Right lobe of liver (tissue), 6 donors: Measurements from ENCODE around the gene BCL2. TPM values are rescaled to one million over a fixed set of nuclear protein-coding genes. Genes with fewer than 3 reads are reported as not detected.

Experiments
- ATAC-seq, 4 donors: fragments of 200-7000 bp; cut with Tn5 transposase; one replicate each; pipeline ENCODE4 v1.9.1; 2020; ENCODE audit warnings: mild to moderate bottlenecking in 4 of 4, moderate library complexity in 4 of 4
- DNase-seq, 3 donors: peaks; one replicate each; pipeline ENCODE4 v3.0.0-alpha.2; 2020
- H3K27ac ChIP-seq, 3 donors: fragments of 200-600 bp; one replicate each; pipeline ENCODE4 v1.8.0; 2022
- H3K27me3 ChIP-seq, 2 donors: fragments of 200-600 bp; one replicate each; pipeline ENCODE4 v1.8.0; 2022
- H3K36me3 ChIP-seq, 4 donors: fragments of 200-600 bp; sonication (generic) in 1 of 4; one replicate each; pipeline versions ENCODE4 v1.5.1 to v1.8.0; 2017 to 2022; ENCODE audit warnings: control low read depth in 1 of 4
- H3K4me1 ChIP-seq, 4 donors: fragments of 200-600 bp; sonication (generic) in 1 of 4; one replicate each; pipeline versions ENCODE4 v1.5.1 to v1.8.0; 2017 to 2022; ENCODE audit warnings: control low read depth in 1 of 4
- H3K4me3 ChIP-seq, 3 donors: fragments of 200-600 bp; one replicate each; pipeline ENCODE4 v1.8.0; 2022
- H3K9me3 ChIP-seq, 4 donors: fragments of 200-600 bp; sonication (generic) in 1 of 4; one replicate each; pipeline versions ENCODE4 v1.5.1 to v1.8.0; 2017 to 2022; ENCODE audit warnings: control low read depth in 1 of 4
- CTCF ChIP-seq, 4 donors: fragments of 200-600 bp in 3 of 4; fragments of 450-650 bp in 1 of 4; IDR thresholded peaks; one replicate each; pipeline versions ENCODE4 v1.5.1 to v1.8.0; 2016 to 2022; ENCODE audit warnings: antibody characterized with exemption in 4 of 4, mild to moderate bottlenecking in 2 of 4
- POLR2A ChIP-seq: fragments of 450-650 bp; IDR thresholded peaks from one replicate; pipeline ENCODE4 v1.6.1; 2017; ENCODE audit warnings: antibody characterized with exemption, mild to moderate bottlenecking
- WGBS: methylation state at CpG from one replicate; pipeline ENCODE4 v1.1.6; 2018; ENCODE audit warnings: low coverage, low lambda C conversion rate; ENCODE audit not compliant: insufficient coverage; ENCODE audit errors: missing lambda C conversion rate; 5-methylcytosine and 5-hydroxymethylcytosine counted together
- intact Hi-C, 2 donors: fragments of 100-400 bp; cut with DNase I; formaldehyde crosslinking; loops; one replicate each; pipeline versions ENCODE4 v1.11.2 to v1.14.1; 2022
- total RNA-seq, 6 experiments: library from RNA; depleted of rRNA in 2 of 6; stranded (reverse); fragments of >200 nt in 2 of 6; fragmentation: NEBNext Ultra II Directional in 3 of 6; extraction: Animal tissue kit (Norgen Biotek cat#: 25700) in 3 of 6; gene quantifications; one replicate each; pipeline versions ENCODE4 v1.1.0 to v1.2.4, GENCODE V29; 2016 to 2023
- donor health status: DM: no; HTN: yes; CAD: no.
- donor health status: DM: no; HTN: no; CAD: no.
- donor health status: DM: no; HTN: no; CAD: no.
- donor health status: DM: no; HTN: yes; CAD: no.
- donor health status: DM: no; HTN: yes; CAD: no.

The BCL2 gene
- total RNA-seq, 6 experiments from 2014 or later = 0.73 to 4.7 (median 2.7) TPM

- Histone ChIP-seq H3K27me3 (no peaks in the 10 kb centered on the region), H3K36me3 (peaks cover 0 to 63% (median 26%) of the 10 kb centered on the region in 4 donors), H3K9me3 (no peaks in the 10 kb centered on the region), H3K4me3 (no peak overlapping the region), H3K27ac (no peak overlapping the region), H3K4me1 (peaks cover 0 to 16% (median 7%) of the 10 kb centered on the region in 4 donors)
- intact Hi-C loops = loop anchor here (10.0 kb wide), 2 partner anchors 95 to 215 kb away; no protein-coding TSS in a partner anchor
- ATAC-seq (no peak), DNase-seq (no peak)
- TF ChIP-seq POLR2A = no peak
- TF ChIP-seq CTCF (IDR thresholded peaks at IDR 0.05) = peak; percentile 28 to 54 (median 48)
- WGBS = 33% methylated on average over 4 of the region's 4 CpGs
Observed at GRCh38 chr18:63339920-63340484, 20.4 kb upstream of the BCL2 start.

GRCh38 chr18:63336366-63337099 lies 17.0 kb upstream of the BCL2 start:
- TF ChIP-seq POLR2A (no peak), CTCF (IDR thresholded peaks at IDR 0.05) (no peak)
- WGBS = 44% methylated on average over 8 of the region's 8 CpGs
- ATAC-seq (peak in 1 of 4 donors; percentile 81), DNase-seq (no peak)
- intact Hi-C loops = loop anchor here in 1 of 2 donors (10.0 kb wide), 1 partner anchor 212 kb away; no protein-coding TSS in a partner anchor
- no peaks in the 10 kb centered on the region for H3K27me3 ChIP-seq
- no peaks in the 10 kb centered on the region for H3K9me3 ChIP-seq
- H3K4me3 ChIP-seq = no peak overlapping the region
- peaks cover 0 to 76% (median 28%) of the 10 kb centered on the region in 4 donors for H3K36me3 ChIP-seq
- H3K27ac ChIP-seq = no peak overlapping the region
- no peaks in the 10 kb centered on the region for H3K4me1 ChIP-seq

- intact Hi-C loops = loop anchor here in 1 of 2 donors (10.0 kb wide), 1 partner anchor 206 kb away; no protein-coding TSS in a partner anchor
- peaks cover 0 to 54% (median 20%) of the 10 kb centered on the region in 4 donors for H3K36me3 ChIP-seq
Observed at GRCh38 chr18:63331105-63331504, 11.5 kb upstream of the BCL2 start.

More at GRCh38 chr18:63331105-63331504, 11.5 kb upstream of the BCL2 start:
- Histone ChIP-seq H3K4me1 (no peaks in the 10 kb centered on the region), H3K9me3 (no peaks in the 10 kb centered on the region), H3K27ac (no peak overlapping the region), H3K4me3 (no peak overlapping the region), H3K27me3 (no peaks in the 10 kb centered on the region)
- TF ChIP-seq POLR2A = no peak
- TF ChIP-seq CTCF (IDR thresholded peaks at IDR 0.05) = no peak
- WGBS = 83% methylated on average over 2 of the region's 4 CpGs
- no peak for ATAC-seq
- DNase-seq = no peak
